Measurements from ENCODE around the gene CFB. TPM values are rescaled to one million over a fixed set of nuclear protein-coding genes. Genes with fewer than 3 reads are reported as not detected.
A peak's percentile ranks its signal among the peaks of the same experiment; 100 is the strongest.

Gene CFB
- total RNA-seq, 1 donor from 2014 or later: 3.9 TPM

GRCh38 chr6:31966506-31966905, 20.6 kb downstream of the CFB start:
- Mint-ChIP-seq H3K27me3 (no peaks in the 10 kb centered on the region), H3K36me3 (ENCODE audit: insufficient read depth) (peaks cover 13% of the 10 kb centered on the region), H3K4me3 (ENCODE audit: low read depth) (no peak overlapping the region), H3K27ac (no peak overlapping the region), H3K9me3 (ENCODE audit: low read depth) (no peaks in the 10 kb centered on the region), H3K4me1 (ENCODE audit: low read depth) (no peaks in the 10 kb centered on the region)
- DNase-seq (ENCODE audit: low spot score, unreplicated experiment): no peak
- TF ChIP-seq, protein P1, sequence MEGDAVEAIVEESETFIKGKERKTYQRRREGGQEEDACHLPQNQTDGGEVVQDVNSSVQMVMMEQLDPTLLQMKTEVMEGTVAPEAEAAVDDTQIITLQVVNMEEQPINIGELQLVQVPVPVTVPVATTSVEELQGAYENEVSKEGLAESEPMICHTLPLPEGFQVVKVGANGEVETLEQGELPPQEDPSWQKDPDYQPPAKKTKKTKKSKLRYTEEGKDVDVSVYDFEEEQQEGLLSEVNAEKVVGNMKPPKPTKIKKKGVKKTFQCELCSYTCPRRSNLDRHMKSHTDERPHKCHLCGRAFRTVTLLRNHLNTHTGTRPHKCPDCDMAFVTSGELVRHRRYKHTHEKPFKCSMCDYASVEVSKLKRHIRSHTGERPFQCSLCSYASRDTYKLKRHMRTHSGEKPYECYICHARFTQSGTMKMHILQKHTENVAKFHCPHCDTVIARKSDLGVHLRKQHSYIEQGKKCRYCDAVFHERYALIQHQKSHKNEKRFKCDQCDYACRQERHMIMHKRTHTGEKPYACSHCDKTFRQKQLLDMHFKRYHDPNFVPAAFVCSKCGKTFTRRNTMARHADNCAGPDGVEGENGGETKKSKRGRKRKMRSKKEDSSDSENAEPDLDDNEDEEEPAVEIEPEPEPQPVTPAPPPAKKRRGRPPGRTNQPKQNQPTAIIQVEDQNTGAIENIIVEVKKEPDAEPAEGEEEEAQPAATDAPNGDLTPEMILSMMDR (IDR thresholded peaks at IDR 0.05; ENCODE audit: unreplicated experiment): no peak

DNA sequence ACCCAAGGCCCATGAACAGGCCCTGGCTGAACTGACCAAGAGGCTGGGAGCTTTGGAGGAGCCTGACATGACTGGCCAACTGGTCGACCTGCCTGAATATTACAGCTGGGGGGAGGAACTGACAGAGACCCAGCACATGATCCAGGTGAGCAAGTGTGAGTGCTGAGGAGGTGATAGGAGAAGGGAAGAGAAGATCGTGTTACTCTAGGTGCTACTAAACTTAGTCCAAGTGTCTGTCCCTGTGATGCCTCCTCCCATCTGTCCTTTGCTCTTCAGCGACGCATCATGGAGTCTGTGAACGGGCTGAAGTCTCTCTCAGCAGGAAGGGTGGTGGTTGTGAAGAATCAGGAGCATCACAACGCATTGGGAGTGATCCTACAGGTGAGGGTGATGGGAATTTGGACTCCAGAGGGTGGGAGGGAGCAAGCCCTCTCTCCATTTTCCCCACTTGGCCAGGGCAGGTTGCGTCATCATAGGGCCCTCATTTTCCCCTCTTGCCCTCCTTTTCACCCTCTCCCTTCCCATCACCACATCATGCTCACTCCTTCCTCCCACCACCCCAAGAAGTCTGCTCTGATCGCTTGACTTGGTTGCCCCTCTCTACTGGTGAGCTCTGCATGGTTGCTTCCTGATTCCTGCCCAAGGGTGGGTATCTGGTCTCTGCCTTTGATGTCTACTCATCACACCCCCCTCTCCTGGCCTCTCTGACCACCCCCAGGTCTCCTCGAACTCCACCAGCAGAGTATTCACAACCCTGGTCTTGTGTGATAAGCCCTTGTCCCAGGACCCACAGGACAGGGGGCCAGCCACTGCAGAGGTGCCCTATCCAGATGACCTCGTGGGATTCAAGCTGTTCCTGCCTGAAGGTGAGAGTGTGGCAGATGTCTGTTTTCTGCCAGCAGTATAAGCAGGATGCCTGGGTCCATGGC, 21.4 kb downstream of the CFB start:
- Mint-ChIP-seq H3K4me3 (ENCODE audit: low read depth) (no peak overlapping the region), H3K9me3 (ENCODE audit: low read depth) (no peaks in the 10 kb centered on the region), H3K27me3 (no peaks in the 10 kb centered on the region), H3K27ac (peak overlapping the region; percentile 50), H3K4me1 (ENCODE audit: low read depth) (peaks cover 2% of the 10 kb centered on the region), H3K36me3 (ENCODE audit: insufficient read depth) (peaks cover 8% of the 10 kb centered on the region)
- TF ChIP-seq, protein P1 (IDR thresholded peaks at IDR 0.05; ENCODE audit: unreplicated experiment): no peak
- no peak for DNase-seq (ENCODE audit: low spot score, unreplicated experiment)

DNA sequence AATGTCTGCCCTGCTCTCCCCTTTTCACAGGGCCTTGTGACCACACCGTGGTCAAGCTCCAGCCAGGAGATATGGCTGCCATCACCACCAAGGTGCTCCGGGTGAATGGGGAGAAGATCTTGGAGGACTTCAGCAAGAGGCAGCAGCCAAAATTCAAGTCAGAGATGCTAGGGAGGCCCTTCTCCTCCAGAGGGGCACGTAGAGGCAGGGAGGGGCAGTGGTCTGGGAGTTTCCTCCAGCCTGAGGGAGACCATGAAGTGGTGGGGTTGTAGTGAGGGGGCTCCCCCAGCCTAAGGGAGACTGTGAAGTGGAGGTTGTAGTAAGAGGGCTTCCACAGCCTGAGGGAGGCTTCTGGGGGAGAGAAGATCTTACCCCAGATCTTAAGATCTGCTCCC, 22.0 kb downstream of the CFB start:
- Mint-ChIP-seq H3K4me1 (ENCODE audit: low read depth) (peaks cover 7% of the 10 kb centered on the region), H3K27me3 (no peaks in the 10 kb centered on the region), H3K27ac (no peak overlapping the region), H3K9me3 (ENCODE audit: low read depth) (no peaks in the 10 kb centered on the region), H3K4me3 (ENCODE audit: low read depth) (no peak overlapping the region), H3K36me3 (ENCODE audit: insufficient read depth) (peaks cover 11% of the 10 kb centered on the region)
- DNase-seq (ENCODE audit: low spot score, unreplicated experiment): no peak
- TF ChIP-seq, protein P1 (IDR thresholded peaks at IDR 0.05; ENCODE audit: unreplicated experiment): no peak

DNA sequence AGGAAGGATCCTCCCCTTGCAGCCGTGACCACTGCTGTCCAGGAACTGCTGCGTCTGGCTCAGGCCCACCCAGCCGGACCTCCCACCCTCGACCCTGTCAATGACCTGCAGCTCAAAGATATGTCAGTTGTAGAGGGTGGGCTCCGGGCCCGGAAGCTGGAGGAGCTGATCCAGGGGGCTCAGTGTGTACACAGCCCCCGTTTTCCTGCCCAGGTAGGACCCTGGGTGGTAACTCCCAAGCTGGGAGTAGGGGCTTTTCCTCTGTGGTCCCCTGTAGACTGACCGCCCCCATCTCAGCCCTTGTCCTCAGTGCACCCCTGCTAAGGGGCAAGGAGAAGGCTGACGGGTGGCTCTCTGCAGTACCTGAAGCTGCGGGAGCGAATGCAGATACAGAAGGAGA, 22.4 kb downstream of the CFB start:
- no peak overlapping the region for H3K4me3 Mint-ChIP-seq (ENCODE audit: low read depth)
- H3K36me3 Mint-ChIP-seq (ENCODE audit: insufficient read depth): peaks cover 12% of the 10 kb centered on the region
- TF ChIP-seq, protein P1 (IDR thresholded peaks at IDR 0.05; ENCODE audit: unreplicated experiment): no peak
- no peaks in the 10 kb centered on the region for H3K9me3 Mint-ChIP-seq (ENCODE audit: low read depth)
- H3K27ac Mint-ChIP-seq: no peak overlapping the region
- DNase-seq (ENCODE audit: low spot score, unreplicated experiment): no peak
- H3K4me1 Mint-ChIP-seq (ENCODE audit: low read depth): peaks cover 11% of the 10 kb centered on the region
- H3K27me3 Mint-ChIP-seq: no peaks in the 10 kb centered on the region

- Mint-ChIP-seq H3K27me3 (no peaks in the 10 kb centered on the region), H3K27ac (peak overlapping the region; percentile 77), H3K4me1 (ENCODE audit: low read depth) (peaks cover 12% of the 10 kb centered on the region), H3K36me3 (ENCODE audit: insufficient read depth) (peaks cover 9% of the 10 kb centered on the region), H3K4me3 (ENCODE audit: low read depth) (no peak overlapping the region), H3K9me3 (ENCODE audit: low read depth) (no peaks in the 10 kb centered on the region)
- DNase-seq (ENCODE audit: low spot score, unreplicated experiment): no peak
- TF ChIP-seq, protein P1 (IDR thresholded peaks at IDR 0.05; ENCODE audit: unreplicated experiment): no peak
Observed at GRCh38 chr6:31968791-31969711, 23.2 kb downstream of the CFB start.
